WERI-Rb-1 (cell line): ENCODE data around the gene HS1BP3.

Experiments used
- DNase-seq: peaks from one replicate; pipeline ENCODE4 v3.0.0-alpha.2; 2020
- H3K27ac ChIP-seq: fragments of 250-450 bp; sonication (Bioruptor Pico); 2 replicates; pipeline ENCODE4 v1.5.1; 2020; ENCODE audit warnings: mild to moderate bottlenecking, moderate library complexity
- H3K27me3 ChIP-seq: fragments of 250-450 bp; sonication (Bioruptor Pico); 2 replicates; pipeline ENCODE4 v1.5.1; 2021; ENCODE audit warnings: mild to moderate bottlenecking, low read depth, moderate library complexity; ENCODE audit not compliant: insufficient read depth, severe bottlenecking
- H3K36me3 ChIP-seq: fragments of 250-450 bp; sonication (Bioruptor Pico); 2 replicates; pipeline ENCODE4 v1.5.1; 2020; ENCODE audit warnings: mild to moderate bottlenecking, moderate library complexity
- H3K4me3 ChIP-seq: 2 replicates; pipeline ENCODE4 v1.5.1; 2011; ENCODE audit warnings: low read depth, mild to moderate bottlenecking, control low read depth, low read length
- H3K9me3 ChIP-seq: fragments of 250-450 bp; sonication (Bioruptor Pico); 2 replicates; pipeline ENCODE4 v1.5.1; 2021; ENCODE audit warnings: mild to moderate bottlenecking, moderate library complexity; ENCODE audit not compliant: severe bottlenecking
- CTCF ChIP-seq: IDR thresholded peaks from 2 replicates; pipeline ENCODE4 v1.5.1; 2011; ENCODE audit warnings: low read depth, mild to moderate bottlenecking, control low read depth, inconsistent platforms, low read length

Gene HS1BP3

GRCh38 chr2:20575935-20576597 is 74.8 kb downstream of the HS1BP3 start:
- H3K27me3 ChIP-seq = no peaks in the 10 kb centered on the region
- TF ChIP-seq CTCF = no peak
- peaks cover 4% of the 10 kb centered on the region for H3K9me3 ChIP-seq
- no peak overlapping the region for H3K4me3 ChIP-seq
- H3K36me3 ChIP-seq = no peaks in the 10 kb centered on the region
- no peak for DNase-seq
- H3K27ac ChIP-seq = no peak overlapping the region

- H3K36me3 ChIP-seq = no peaks in the 10 kb centered on the region
- no peaks in the 10 kb centered on the region for H3K9me3 ChIP-seq
- H3K4me3 ChIP-seq = no peak overlapping the region
- no peak for DNase-seq
- H3K27me3 ChIP-seq = no peaks in the 10 kb centered on the region
- H3K27ac ChIP-seq = no peak overlapping the region
- TF ChIP-seq CTCF = no peak
Observed at GRCh38 chr2:20575414-20575813, 75.5 kb downstream of the HS1BP3 start.

DNA sequence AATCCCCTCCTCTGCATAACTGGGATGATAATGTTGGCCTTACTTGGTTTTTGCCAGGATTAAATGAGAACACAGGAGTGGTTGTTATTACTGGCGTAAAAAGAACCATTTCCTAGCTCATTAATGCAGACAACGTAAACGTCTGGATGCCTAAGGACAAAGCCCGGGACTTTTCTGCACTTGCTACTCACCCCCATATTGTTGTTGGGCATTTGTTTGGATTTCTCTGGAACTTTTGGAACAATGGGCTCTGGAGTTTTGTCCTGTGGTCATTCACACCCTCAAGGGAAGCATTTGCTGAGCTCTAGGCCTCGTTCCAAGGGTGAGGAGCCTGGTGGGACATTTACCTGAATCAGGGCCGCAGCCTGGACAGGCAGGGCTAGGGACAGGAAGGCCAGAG is 76.0 kb downstream of the HS1BP3 start:
- Histone ChIP-seq H3K27ac (no peak overlapping the region), H3K36me3 (no peaks in the 10 kb centered on the region), H3K27me3 (no peaks in the 10 kb centered on the region), H3K9me3 (no peaks in the 10 kb centered on the region), H3K4me3 (no peak overlapping the region)
- DNase-seq = no peak
- TF ChIP-seq CTCF = no peak

DNA sequence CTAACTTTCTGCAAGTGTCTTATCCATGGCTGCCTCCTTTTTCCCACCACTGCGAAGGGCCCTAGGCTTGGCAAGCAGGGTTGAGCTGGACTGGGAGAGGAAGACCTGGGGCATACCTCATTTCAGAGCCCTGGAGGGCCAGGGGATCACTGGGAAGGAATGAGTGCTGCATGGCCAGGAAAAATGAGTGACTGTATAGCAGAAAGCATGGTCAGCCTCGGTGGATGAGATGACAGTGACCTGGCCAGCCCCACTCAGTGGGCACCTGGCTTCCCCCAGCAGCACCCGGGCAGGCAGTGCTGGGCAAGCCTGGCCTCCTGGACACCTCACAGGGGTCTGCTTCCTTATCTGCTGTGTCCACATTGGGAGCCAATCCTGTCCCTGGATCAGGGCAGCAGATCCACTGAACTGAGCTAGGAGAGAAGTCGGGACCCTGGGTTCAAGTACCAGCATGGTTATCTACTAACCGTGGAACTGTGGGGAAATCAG is 76.4 kb downstream of the HS1BP3 start:
- no peaks in the 10 kb centered on the region for H3K36me3 ChIP-seq
- no peaks in the 10 kb centered on the region for H3K27me3 ChIP-seq
- TF ChIP-seq CTCF = no peak
- peak overlapping the region; percentile 47; the same call in 1 of the 2 replicates for H3K27ac ChIP-seq
- no peak overlapping the region for H3K4me3 ChIP-seq
- DNase-seq = no peak
- no peaks in the 10 kb centered on the region for H3K9me3 ChIP-seq

DNA sequence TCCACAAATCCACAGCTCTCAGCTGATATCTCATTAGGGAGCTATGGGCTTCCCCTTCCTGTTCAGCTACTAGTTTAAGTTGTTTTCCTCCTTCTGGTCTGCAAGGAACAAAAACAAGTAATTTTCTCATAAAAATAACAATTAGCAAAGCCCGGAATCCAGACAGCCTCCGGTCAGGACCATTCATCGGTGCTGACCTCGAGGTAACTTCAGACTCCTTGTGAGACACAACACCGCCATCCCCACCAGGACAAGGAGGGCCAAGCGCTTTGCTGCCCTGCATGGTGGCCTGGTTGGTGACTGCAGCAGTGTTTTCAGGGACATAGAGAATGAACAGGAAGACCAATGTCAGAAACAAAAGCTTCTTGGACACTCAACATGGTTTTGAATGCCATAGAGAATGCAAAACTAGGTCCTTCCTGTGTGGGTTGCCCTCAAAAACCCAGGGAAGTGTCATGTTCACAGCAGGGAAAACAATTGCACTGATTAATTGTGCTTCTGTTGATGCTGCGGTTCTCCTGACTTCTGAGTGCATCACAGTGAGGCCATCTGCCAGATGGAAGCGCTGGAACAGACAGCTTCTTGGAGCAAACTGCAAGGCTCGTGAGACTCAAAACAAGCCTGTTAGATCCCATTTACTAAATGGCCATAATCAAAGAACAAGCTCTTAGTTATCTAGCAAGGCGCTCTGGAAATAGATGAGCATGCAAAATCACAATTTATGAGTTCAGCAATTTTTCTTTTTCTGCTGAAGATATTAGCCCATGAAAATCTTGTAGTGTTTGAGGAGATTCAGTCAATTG is 77.1 kb downstream of the HS1BP3 start:
- peak; percentile 67 for DNase-seq

More for the DNA sequence above, 77.1 kb downstream of the HS1BP3 start:
- peak overlapping the region; percentile 47 for H3K27ac ChIP-seq
- no peaks in the 10 kb centered on the region for H3K9me3 ChIP-seq
- TF ChIP-seq CTCF = no peak
- H3K27me3 ChIP-seq = no peaks in the 10 kb centered on the region
- H3K4me3 ChIP-seq = no peak overlapping the region
- H3K36me3 ChIP-seq = no peaks in the 10 kb centered on the region
